Keratinocyte (primary cell): Measurements from ENCODE around the gene PITX3.

Experiments used
- EZH2 ChIP-seq: IDR thresholded peaks from one replicate; pipeline ENCODE4 v1.6.1; 2012; ENCODE audit warnings: inconsistent platforms, mild to moderate bottlenecking, low read length, moderate library complexity
- TF ChIP-seq, protein P1 (sequence below), 3 experiments: IDR thresholded peaks in 1 of 3; conservative IDR thresholded peaks in 1 of 3; optimal IDR thresholded peaks in 1 of 3; 2 replicates in 2 of 3; 3 replicates in 1 of 3; pipeline versions ENCODE3 to v1.5.1; 2011; ENCODE audit warnings: low read length in 3 of 3, mild to moderate bottlenecking in 3 of 3, moderate library complexity in 2 of 3, control low read depth in 1 of 3, inconsistent platforms in 1 of 3; ENCODE audit not compliant: insufficient read depth in 2 of 3; ENCODE audit errors: extremely low read depth in 1 of 3

- TF ChIP-seq, protein P1, sequence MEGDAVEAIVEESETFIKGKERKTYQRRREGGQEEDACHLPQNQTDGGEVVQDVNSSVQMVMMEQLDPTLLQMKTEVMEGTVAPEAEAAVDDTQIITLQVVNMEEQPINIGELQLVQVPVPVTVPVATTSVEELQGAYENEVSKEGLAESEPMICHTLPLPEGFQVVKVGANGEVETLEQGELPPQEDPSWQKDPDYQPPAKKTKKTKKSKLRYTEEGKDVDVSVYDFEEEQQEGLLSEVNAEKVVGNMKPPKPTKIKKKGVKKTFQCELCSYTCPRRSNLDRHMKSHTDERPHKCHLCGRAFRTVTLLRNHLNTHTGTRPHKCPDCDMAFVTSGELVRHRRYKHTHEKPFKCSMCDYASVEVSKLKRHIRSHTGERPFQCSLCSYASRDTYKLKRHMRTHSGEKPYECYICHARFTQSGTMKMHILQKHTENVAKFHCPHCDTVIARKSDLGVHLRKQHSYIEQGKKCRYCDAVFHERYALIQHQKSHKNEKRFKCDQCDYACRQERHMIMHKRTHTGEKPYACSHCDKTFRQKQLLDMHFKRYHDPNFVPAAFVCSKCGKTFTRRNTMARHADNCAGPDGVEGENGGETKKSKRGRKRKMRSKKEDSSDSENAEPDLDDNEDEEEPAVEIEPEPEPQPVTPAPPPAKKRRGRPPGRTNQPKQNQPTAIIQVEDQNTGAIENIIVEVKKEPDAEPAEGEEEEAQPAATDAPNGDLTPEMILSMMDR (optimal IDR thresholded peaks at IDR 0.05 in 1 of 3, IDR thresholded peaks at IDR 0.05 in 1 of 3, conservative IDR thresholded peaks at IDR 0.05 in 1 of 3; ENCODE audit: extremely low read depth in 1 of 3, insufficient read depth in 2 of 3, low read length in 3 of 3): no peak
- TF ChIP-seq EZH2: no peak
Observed at GRCh38 chr10:102285133-102285532, 43.8 kb upstream of the PITX3 start.
